Testis (tissue), 3 donors: ENCODE results near the gene POLR3E. TPM values are rescaled to one million over a fixed set of nuclear protein-coding genes. Genes with fewer than 3 reads are reported as not detected.

Experiments used
- DNase-seq: peaks from one replicate; pipeline ENCODE4 v3.0.0-alpha.2; 2019
- H3K27ac ChIP-seq, 2 donors: fragments of 200-600 bp; sonication (generic); one replicate each; pipeline ENCODE4 v1.5.1; 2019
- H3K27me3 ChIP-seq: fragments of 200-600 bp; sonication (generic); one replicate; pipeline ENCODE4 v1.5.1; 2019
- H3K36me3 ChIP-seq: fragments of 200-600 bp; sonication (generic); one replicate; pipeline ENCODE4 v1.5.1; 2017; ENCODE audit warnings: low read depth; ENCODE audit errors: missing control alignments
- H3K4me1 ChIP-seq: fragments of 200-600 bp; sonication (generic); one replicate; pipeline ENCODE4 v1.5.1; 2019
- H3K4me3 ChIP-seq, 2 donors: fragments of 200-600 bp; sonication (generic); one replicate each; pipeline ENCODE4 v1.5.1; 2017 to 2019
- H3K9me3 ChIP-seq: fragments of 200-600 bp; sonication (generic); one replicate; pipeline ENCODE4 v1.5.1; 2017
- CTCF ChIP-seq, 3 experiments: fragments of 450-650 bp in 2 of 3; fragments of 200-600 bp in 1 of 3; sonication (generic) in 1 of 3; IDR thresholded peaks; one replicate each; pipeline ENCODE4 v1.5.1; 2016 to 2019; ENCODE audit warnings: antibody characterized with exemption in 3 of 3, mild to moderate bottlenecking in 2 of 3, moderate library complexity in 1 of 3
- POLR2A ChIP-seq: fragments of 450-650 bp; IDR thresholded peaks from one replicate; pipeline ENCODE4 v1.6.1; 2017; ENCODE audit warnings: antibody characterized with exemption, mild to moderate bottlenecking, moderate library complexity
- WGBS, 2 donors: methylation state at CpG; one replicate each; pipeline ENCODE4 v1.1.5; 2018; 5-methylcytosine and 5-hydroxymethylcytosine counted together
- intact Hi-C: fragments of 100-400 bp; cut with DNase I; formaldehyde crosslinking; loops from one replicate; pipeline ENCODE4 v1.15.1; 2023; ENCODE audit warnings: low total_unique reads
- polyA plus RNA-seq: library from polyadenylated mRNA; stranded (reverse); fragments of 350-450 nt; fragmentation: Illumina TruSeq; extraction: RNeasy Lipid Tissue Mini Kit (QIAGEN cat#74804); gene quantifications from one replicate; pipeline ENCODE4 v1.2.3, GENCODE V29; 2014; ENCODE audit warnings: low read depth, low replicate concordance; ENCODE audit not compliant: insufficient read depth
- total RNA-seq, 2 donors: library from RNA; depleted of rRNA; stranded (reverse); fragments of >200 nt; gene quantifications; one replicate each; pipeline ENCODE4 v1.2.3, GENCODE V29; 2016

Gene POLR3E
- total and polyA plus RNA-seq, 3 donors from 2014 or later: 59.4 to 76.2 (median 61.7) TPM

- TF ChIP-seq POLR2A (no peak), CTCF (IDR thresholded peaks at IDR 0.05) (no peak)
- no peak for DNase-seq
- H3K36me3 ChIP-seq: no peaks in the 10 kb centered on the region
- H3K4me1 ChIP-seq: no peaks in the 10 kb centered on the region
- H3K27me3 ChIP-seq: no peaks in the 10 kb centered on the region
- H3K4me3 ChIP-seq: no peak overlapping the region
- intact Hi-C loops: no loop called here
- no peak overlapping the region for H3K27ac ChIP-seq
- WGBS, 2 donors: 80 to 100% methylated on average over 1 of the region's 1 CpG
- H3K9me3 ChIP-seq: no peaks in the 10 kb centered on the region
Measured at GRCh38 chr16:22255335-22255734, 41.9 kb upstream of the POLR3E start.

GRCh38 chr16:22257440-22257839 is 39.8 kb upstream of the POLR3E start:
- Histone ChIP-seq H3K27ac (no peak overlapping the region), H3K4me3 (no peak overlapping the region), H3K9me3 (no peaks in the 10 kb centered on the region), H3K27me3 (no peaks in the 10 kb centered on the region), H3K36me3 (no peaks in the 10 kb centered on the region), H3K4me1 (no peaks in the 10 kb centered on the region)
- 97 to 100% methylated on average over 7 to 13 of the region's 13 CpGs for WGBS, 2 donors
- intact Hi-C loops: no loop called here
- DNase-seq: no peak
- TF ChIP-seq CTCF (IDR thresholded peaks at IDR 0.05): no peak
- TF ChIP-seq POLR2A: no peak

- H3K9me3 ChIP-seq: no peaks in the 10 kb centered on the region
- WGBS, 2 donors: 95 to 100% methylated on average over 1 to 3 of the region's 3 CpGs
- DNase-seq: no peak
- intact Hi-C loops: no loop called here
- no peak overlapping the region for H3K4me3 ChIP-seq
- no peak overlapping the region for H3K27ac ChIP-seq
- H3K27me3 ChIP-seq: no peaks in the 10 kb centered on the region
- no peaks in the 10 kb centered on the region for H3K36me3 ChIP-seq
- H3K4me1 ChIP-seq: no peaks in the 10 kb centered on the region
- no peak for TF ChIP-seq CTCF (IDR thresholded peaks at IDR 0.05)
- TF ChIP-seq POLR2A: no peak
Measured at GRCh38 chr16:22260490-22260889, 36.7 kb upstream of the POLR3E start.

- H3K4me1 ChIP-seq: no peaks in the 10 kb centered on the region
- no peaks in the 10 kb centered on the region for H3K36me3 ChIP-seq
- no peak overlapping the region for H3K27ac ChIP-seq
- intact Hi-C loops: no loop called here
- no peak for DNase-seq
- H3K4me3 ChIP-seq: no peak overlapping the region
- no peaks in the 10 kb centered on the region for H3K27me3 ChIP-seq
- no peaks in the 10 kb centered on the region for H3K9me3 ChIP-seq
- TF ChIP-seq CTCF (IDR thresholded peaks at IDR 0.05) (no peak), POLR2A (no peak)
- 79 to 93% methylated on average over 4 of the region's 4 CpGs for WGBS, 2 donors
Measured at GRCh38 chr16:22262460-22262859, 34.7 kb upstream of the POLR3E start.

- H3K9me3 ChIP-seq: no peaks in the 10 kb centered on the region
- no peak overlapping the region for H3K4me3 ChIP-seq
- H3K4me1 ChIP-seq: no peaks in the 10 kb centered on the region
- no peaks in the 10 kb centered on the region for H3K27me3 ChIP-seq
- TF ChIP-seq CTCF (IDR thresholded peaks at IDR 0.05): no peak
- TF ChIP-seq POLR2A: no peak
- H3K36me3 ChIP-seq: no peaks in the 10 kb centered on the region
- 94 to 95% methylated on average over 6 to 7 of the region's 7 CpGs for WGBS, 2 donors
- no peak for DNase-seq
- intact Hi-C loops: no loop called here
- no peak overlapping the region for H3K27ac ChIP-seq
Measured at GRCh38 chr16:22264786-22265185, 32.4 kb upstream of the POLR3E start.
